Liver (tissue), 3 donors: ENCODE measurements around the gene CEACAM18.

ENCODE experiments used
- JUND ChIP-seq, 2 donors: IDR thresholded peaks; 2 replicates each; pipeline ENCODE4 v1.6.1; 2016; ENCODE audit warnings: antibody characterized with exemption in 2 of 2
- MAX ChIP-seq: IDR thresholded peaks from 2 replicates; pipeline ENCODE4 v1.6.1; 2016; ENCODE audit warnings: antibody characterized with exemption
- REST ChIP-seq: IDR thresholded peaks from 2 replicates; pipeline ENCODE4 v1.6.1; 2016; ENCODE audit warnings: antibody characterized with exemption, mild to moderate bottlenecking
- RXRA ChIP-seq, 2 donors: IDR thresholded peaks; 2 replicates each; pipeline ENCODE4 v1.6.1; 2017 to 2018; ENCODE audit warnings: antibody characterized with exemption in 2 of 2, mild to moderate bottlenecking in 1 of 2
- SP1 ChIP-seq: IDR thresholded peaks from 2 replicates; pipeline ENCODE4 v1.6.1; 2018; ENCODE audit warnings: antibody characterized with exemption, mild to moderate bottlenecking
- TAF1 ChIP-seq: conservative IDR thresholded peaks from 2 replicates; pipeline ENCODE4 v1.6.1; 2016; ENCODE audit warnings: antibody characterized with exemption, mild to moderate bottlenecking
- YY1 ChIP-seq: IDR thresholded peaks from 2 replicates; pipeline ENCODE4 v1.6.1; 2016; ENCODE audit warnings: antibody characterized with exemption, mild to moderate bottlenecking
- ZBTB33 ChIP-seq: IDR thresholded peaks from 2 replicates; pipeline ENCODE4 v1.6.1; 2016; ENCODE audit warnings: antibody characterized with exemption
- TF ChIP-seq, protein P1 (sequence below): fragments of 150-350 bp; IDR thresholded peaks from 2 replicates; pipeline ENCODE4 v1.5.1; 2017; ENCODE audit warnings: improper control_type of control experiment, low read depth, low read length; ENCODE audit not compliant: missing input control
- TF ChIP-seq, protein P2 (sequence below): IDR thresholded peaks from 2 replicates; pipeline ENCODE4 v1.6.1; 2016; ENCODE audit warnings: antibody characterized with exemption
- donor health status: healthy.
- donor health status: healthy.

DNA sequence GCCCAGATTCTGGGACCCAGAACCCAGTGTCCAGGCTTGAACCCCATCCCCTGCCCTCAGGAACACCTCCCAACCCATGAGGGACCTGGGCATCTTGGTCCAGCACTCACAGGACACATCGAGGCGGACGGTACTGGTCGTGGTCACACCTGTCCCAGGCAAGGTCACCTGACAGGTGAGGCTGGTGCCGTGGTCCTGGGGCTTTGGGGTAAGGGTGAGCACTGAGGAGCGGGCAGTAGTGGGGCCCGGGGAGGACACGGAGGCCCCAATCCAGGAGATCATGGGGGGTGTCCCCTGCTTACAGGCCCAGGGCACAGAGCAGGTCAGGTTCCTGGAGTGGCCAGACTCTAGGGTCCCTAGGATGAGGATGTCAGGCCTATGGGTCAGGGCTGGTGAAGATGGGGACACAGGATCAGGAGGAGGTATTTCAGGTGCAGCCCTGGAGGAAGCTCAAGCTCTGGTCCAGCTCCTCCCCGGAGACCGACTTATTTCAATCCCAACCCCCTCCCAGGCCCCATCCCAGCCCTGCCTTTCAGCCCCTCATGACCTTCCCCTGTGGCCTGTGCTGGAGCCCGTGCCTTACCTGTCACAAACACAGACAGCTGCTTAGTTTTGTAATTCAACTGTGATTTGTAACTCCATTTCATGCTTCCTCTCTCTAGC is 20.9 kb upstream of the CEACAM18 start:
- TF ChIP-seq REST: no peak
- no peak for TF ChIP-seq JUND (IDR thresholded peaks at IDR 0.05)
- TF ChIP-seq, protein P1, sequence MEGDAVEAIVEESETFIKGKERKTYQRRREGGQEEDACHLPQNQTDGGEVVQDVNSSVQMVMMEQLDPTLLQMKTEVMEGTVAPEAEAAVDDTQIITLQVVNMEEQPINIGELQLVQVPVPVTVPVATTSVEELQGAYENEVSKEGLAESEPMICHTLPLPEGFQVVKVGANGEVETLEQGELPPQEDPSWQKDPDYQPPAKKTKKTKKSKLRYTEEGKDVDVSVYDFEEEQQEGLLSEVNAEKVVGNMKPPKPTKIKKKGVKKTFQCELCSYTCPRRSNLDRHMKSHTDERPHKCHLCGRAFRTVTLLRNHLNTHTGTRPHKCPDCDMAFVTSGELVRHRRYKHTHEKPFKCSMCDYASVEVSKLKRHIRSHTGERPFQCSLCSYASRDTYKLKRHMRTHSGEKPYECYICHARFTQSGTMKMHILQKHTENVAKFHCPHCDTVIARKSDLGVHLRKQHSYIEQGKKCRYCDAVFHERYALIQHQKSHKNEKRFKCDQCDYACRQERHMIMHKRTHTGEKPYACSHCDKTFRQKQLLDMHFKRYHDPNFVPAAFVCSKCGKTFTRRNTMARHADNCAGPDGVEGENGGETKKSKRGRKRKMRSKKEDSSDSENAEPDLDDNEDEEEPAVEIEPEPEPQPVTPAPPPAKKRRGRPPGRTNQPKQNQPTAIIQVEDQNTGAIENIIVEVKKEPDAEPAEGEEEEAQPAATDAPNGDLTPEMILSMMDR: no peak
- TF ChIP-seq, protein P2, sequence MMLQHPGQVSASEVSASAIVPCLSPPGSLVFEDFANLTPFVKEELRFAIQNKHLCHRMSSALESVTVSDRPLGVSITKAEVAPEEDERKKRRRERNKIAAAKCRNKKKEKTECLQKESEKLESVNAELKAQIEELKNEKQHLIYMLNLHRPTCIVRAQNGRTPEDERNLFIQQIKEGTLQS: no peak
- no peak for TF ChIP-seq ZBTB33
- no peak for TF ChIP-seq MAX
- no peak for TF ChIP-seq TAF1
- TF ChIP-seq YY1: no peak
- no peak for TF ChIP-seq RXRA (IDR thresholded peaks at IDR 0.05)
- no peak for TF ChIP-seq SP1
